ENCODE data around the gene COL8A2.

Gene COL8A2

GRCh38 chr1:36157115-36157903 is 32.3 kb upstream of the COL8A2 start:
- no peak for DNase-seq (ENCODE audit: low read depth)

DNA sequence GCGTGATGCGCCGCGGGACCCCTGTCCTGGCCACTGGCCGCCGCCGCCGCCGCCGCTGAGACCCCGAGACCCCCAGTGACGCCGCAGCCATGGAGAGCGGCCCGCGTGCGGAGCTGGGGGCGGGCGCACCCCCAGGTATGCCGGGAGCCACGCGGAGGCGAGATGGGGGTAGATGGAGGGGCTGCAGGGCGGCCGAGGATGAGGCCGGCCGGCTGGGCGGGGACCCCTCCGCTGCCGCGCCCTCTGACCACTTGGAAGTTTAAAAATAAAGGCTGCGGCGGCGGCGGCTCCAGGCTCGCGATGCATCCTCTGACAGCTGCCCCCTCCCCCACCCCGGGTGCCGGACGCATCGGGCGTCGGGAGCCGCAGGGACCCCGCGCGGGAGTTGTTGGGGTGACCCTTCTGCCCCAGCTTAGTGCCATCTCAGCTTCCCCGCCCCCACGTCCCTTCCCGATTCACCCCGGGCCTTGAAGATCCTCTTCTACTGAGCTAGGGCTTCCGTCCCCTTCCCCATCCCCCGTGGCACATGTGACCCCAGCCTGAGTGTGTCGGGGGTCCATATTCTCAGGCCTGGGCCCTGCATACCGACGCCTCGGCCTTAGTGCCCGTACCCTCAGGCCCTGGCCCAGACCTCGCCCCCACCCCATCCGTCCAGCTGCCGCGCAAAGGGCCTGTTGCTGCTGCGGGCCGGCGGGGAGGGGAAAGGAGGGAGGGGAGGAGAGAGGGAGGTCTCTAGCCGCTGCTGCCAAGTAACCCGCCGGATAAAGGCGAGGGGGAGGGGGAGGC is 31.5 kb upstream of the COL8A2 start:
- no peak for DNase-seq (ENCODE audit: low read depth)

DNA sequence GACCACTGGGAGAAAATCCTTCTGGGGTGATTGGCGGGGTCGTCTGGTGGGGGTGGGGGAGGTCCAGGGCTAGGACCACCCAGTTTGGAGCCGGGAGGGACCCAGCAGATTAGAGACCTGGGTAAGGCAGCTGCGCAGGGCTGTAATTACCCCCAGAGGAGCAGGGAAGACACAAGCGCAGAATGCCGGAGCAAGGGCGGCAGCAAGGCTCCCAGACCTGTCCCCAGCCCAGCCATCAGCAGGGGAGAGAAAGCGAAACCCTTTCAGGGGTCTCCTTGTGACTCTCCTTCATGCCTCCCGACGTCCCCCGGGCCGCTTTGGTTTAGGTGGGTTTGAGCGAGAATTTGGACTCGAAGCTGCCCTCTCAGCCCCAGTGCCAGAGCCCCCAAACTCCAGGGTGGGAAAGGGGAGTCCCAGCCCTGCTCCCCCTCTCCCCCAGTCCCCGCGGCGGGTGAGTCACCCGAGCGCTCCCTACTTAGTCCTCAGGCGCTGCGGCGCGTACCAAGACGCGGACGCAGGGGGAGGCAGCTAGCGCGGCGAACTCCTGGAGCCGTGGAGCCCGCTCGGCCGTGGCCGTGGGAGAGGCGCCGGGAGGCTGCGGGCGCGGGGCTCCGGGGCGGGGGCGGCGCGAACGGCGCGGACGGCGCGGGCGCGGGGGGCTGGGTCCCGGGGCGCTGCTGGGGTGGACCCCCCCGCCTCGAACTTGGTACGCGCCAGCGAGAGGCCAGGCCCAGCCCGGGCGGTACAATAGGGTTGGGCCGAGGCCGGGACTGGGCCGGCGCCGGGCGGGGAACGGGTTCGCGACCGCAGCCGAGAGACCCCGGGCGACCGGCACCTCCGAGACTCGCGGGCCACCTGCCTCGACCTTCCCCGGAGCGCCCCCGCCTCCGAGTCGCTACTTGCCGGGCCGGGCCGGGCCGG is 30.6 kb upstream of the COL8A2 start, which contains the start of gene MAP7D1:
MAP7D1 (plus strand) TSS at position 753 of the 921 bp plus-strand sequence. CDS start 258 bp downstream, outside the sequence.
- DNase-seq (ENCODE audit: low read depth), result no peak

GRCh38 chr1:36154765-36155407 is 29.9 kb upstream of the COL8A2 start:
- no peak for DNase-seq (ENCODE audit: low read depth)

DNA sequence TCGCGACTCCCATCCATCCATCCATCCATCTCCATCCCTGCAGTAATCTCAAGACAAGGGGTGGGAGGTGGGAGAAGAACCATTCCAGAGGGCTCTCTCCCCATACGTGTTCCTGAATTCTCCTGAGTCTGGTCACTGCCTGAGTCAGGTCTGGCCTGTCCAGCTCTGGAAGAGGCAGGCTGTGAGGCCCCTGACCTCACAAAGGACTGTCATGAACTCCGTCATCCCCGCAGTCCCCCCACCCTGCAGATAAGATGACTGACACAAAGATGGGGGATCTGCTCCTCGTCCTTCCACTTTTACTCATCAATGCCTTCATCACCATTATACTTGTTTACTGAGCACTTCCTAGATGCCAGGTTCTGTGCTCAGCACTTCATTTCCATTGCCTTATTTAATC is 29.3 kb upstream of the COL8A2 start:
- no peak for DNase-seq (ENCODE audit: low read depth)

GRCh38 chr1:36153476-36153875 is 28.5 kb upstream of the COL8A2 start:
- DNase-seq (ENCODE audit: low read depth), result no peak

- DNase-seq (ENCODE audit: low read depth), result no peak
Observed at GRCh38 chr1:36151845-36152203, 26.8 kb upstream of the COL8A2 start.

- DNase-seq (ENCODE audit: low read depth), result no peak
Observed at GRCh38 chr1:36151134-36151844, 26.3 kb upstream of the COL8A2 start.

GRCh38 chr1:36150296-36151133 is 25.5 kb upstream of the COL8A2 start:
- DNase-seq (ENCODE audit: low read depth), result peak; percentile 86

GRCh38 chr1:36149973-36150295 is 24.9 kb upstream of the COL8A2 start:
- no peak for DNase-seq (ENCODE audit: low read depth)

- DNase-seq (ENCODE audit: low read depth), result peak; percentile 100
Observed at GRCh38 chr1:36149237-36149972, 24.4 kb upstream of the COL8A2 start, which contains the start of gene TRAPPC3. Gene TRAPPC3, minus strand, starts transcription at chr1:36149486. Its CDS starts 108 bp downstream, at chr1:36149378.

DNA sequence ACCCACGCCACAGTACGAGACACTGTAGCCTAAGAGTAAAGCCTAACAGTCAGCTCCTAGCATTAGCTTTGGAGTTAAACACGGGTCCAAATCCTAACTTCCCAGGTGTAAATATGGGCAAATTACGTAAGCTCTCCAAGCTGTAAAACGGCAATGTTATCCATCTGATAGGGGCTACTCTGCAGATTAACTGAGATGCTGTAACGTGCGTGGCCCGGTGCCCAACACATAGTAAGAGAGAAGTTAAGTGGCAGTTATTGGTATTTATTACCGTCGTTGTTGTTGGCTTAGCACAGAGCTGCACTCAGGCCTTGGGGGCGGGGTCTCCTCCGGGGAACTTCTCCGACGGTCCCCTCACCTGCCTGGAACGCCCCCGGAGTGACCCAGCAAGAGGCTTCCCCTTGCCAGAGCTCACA is 23.8 kb upstream of the COL8A2 start:
- no peak for DNase-seq (ENCODE audit: low read depth)

- no peak for DNase-seq (ENCODE audit: low read depth)
Observed at GRCh38 chr1:36144413-36144812, 19.4 kb upstream of the COL8A2 start.

DNA sequence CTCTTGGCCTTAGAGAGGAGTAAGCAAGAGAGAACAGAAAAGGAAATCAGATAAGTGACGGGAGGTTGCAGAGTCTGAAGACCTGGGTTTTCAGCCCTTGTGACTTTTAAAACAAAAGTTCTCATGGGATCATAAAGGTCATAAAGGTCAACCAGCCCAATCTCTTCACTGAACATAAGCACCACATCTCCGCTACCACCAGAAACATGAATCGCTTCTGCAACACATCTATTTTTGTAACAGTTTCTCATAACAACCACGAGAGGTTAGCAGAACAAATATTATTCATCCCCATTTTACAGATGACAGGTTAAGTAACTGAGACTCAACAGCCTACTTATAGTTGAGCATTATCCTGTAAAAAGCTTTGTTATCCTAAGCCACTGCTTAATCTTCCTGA is 18.4 kb upstream of the COL8A2 start:
- DNase-seq (ENCODE audit: low read depth), result no peak

DNA sequence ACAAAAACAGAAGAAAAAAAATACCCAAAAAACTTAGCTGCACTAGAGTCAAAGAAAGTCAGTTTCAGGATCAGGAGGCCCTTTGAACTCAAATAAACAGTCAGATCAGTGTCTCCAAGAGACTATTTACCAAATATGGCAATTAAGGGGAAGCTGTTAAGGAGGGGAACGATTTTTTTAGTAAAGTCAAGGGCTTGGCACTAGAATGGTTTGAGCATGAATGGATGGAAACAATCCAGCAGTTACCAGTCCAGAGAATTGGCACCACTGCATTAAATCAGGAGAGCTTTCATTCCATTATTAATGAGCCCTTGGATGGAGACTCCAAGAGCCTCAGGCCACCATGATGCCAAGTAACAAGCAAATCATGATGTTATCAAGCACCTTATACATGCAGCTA is 17.1 kb upstream of the COL8A2 start:
- no peak for DNase-seq (ENCODE audit: low read depth)

DNA sequence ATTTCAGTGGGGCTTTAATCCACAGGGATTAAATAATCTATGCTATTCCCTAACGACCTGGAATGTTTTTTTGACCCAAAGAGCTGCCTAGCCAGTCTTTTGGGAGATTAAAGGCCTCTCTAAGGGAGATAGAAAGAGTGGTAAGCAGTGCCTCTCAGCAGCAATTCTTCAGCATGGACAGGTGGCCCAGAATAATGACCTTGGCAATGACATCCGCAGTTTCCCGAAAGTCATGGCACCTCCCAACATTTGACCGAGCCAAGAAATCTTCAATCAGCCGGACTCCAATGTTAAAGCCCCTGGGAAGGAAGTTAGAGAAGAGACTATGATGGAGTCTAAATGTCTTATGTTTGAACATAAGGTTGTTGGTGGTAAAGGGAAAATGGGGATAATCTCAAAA is 14.5 kb upstream of the COL8A2 start:
- no peak for DNase-seq (ENCODE audit: low read depth)

- DNase-seq (ENCODE audit: low read depth), result no peak
Observed at GRCh38 chr1:36137776-36138175, 12.8 kb upstream of the COL8A2 start.

DNA sequence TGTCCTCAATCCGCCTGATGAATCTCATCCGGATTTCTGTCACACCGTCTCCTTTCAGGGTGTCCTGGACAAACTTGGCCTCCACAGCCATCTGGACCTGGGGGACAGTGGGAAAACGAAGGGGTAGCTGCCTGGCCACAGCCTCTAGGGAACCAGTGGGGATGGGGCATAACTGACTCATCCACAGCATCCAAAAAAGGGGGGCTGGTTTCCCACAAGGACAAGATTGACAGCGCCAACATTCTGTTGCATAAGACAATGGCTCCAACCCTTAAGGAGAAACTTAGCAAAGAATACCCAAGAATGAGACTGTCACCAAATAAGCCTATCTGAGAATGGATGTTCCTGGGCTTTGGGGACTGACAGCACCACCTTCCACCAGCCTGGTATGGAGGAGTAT is 12.2 kb upstream of the COL8A2 start:
- no peak for DNase-seq (ENCODE audit: low read depth)

DNA sequence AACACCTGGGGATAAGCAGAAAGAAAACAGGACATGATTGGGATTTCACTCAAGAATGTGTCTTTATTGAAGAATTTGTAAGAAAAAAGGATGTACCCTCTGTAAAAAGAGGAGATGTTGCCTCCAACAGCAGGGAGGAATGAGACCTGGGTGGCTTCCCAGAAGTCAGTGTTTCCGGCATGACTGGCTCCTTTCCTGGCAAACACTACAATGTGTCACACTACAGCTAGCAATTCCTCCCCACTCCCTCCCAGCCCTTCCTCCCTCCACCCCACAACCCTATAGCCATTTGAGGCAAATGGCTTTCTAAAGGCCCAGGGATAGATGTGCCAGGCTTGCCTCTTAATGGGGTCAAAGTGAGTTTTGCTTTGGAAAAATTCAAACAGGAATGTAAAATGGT is 11.5 kb upstream of the COL8A2 start:
- no peak for DNase-seq (ENCODE audit: low read depth)

DNA sequence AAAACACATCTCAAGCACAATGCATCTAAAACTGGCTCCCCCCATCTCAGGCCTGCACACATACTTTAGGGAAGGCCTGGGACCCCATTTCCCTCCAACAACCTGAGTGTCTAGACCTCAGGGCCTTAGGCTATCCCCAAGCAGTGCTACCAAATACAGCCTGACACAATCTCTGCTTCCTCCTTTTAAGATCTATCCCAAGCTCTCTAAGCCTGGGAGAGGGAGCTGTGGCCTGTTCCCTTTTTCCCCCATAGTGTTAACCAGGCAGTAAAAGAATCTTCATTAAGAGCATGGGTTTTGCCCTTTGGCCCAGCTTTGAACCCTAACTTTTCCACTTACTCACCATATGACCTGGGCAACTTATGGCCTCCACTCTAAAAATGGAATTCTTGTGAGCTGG is 10.8 kb upstream of the COL8A2 start:
- no peak for DNase-seq (ENCODE audit: low read depth)

All from CMK (cell line).